Brain microvascular endothelial cell (primary cell): ENCODE measurements around the gene WDR17.

Experiments used
- DNase-seq: peaks from one replicate; pipeline ENCODE4 v3.0.0-alpha.2; 2020
- H3K27ac ChIP-seq: fragments of 250-450 bp; sonication (Bioruptor Pico); 2 replicates; pipeline ENCODE4 v1.5.1; 2020; ENCODE audit warnings: mild to moderate bottlenecking, moderate library complexity
- H3K27me3 ChIP-seq: fragments of 250-450 bp; sonication (Bioruptor Pico); replicated peaks from 2 replicates; pipeline ENCODE4 v1.5.1; 2020; ENCODE audit warnings: mild to moderate bottlenecking
- H3K36me3 ChIP-seq: fragments of 250-450 bp; sonication (Bioruptor Pico); replicated peaks from 2 replicates; pipeline ENCODE4 v1.5.1; 2020; ENCODE audit warnings: mild to moderate bottlenecking
- H3K4me3 ChIP-seq: 2 replicates; pipeline ENCODE4 v1.5.1; 2011; ENCODE audit warnings: low read depth, mild to moderate bottlenecking, control low read depth, low read length, moderate library complexity
- CTCF ChIP-seq: IDR thresholded peaks from 2 replicates; pipeline ENCODE4 v1.5.1; 2011; ENCODE audit warnings: low read depth, mild to moderate bottlenecking, moderate library complexity, low read length, control low read depth, inconsistent platforms; ENCODE audit errors: missing control alignments
- in situ Hi-C: cut with HindIII; loops from 2 replicates; pipeline ENCODE4 v1.10.0; 2017; ENCODE audit warnings: low sequenced_read_pairs, low pct_ligation_motif_present

Gene WDR17

GRCh38 chr4:176187624-176188023, 122.0 kb downstream of the WDR17 start:
- H3K27ac ChIP-seq = no peak overlapping the region
- no peak for DNase-seq

GRCh38 chr4:176188654-176189053, 123.0 kb downstream of the WDR17 start:
- Histone ChIP-seq H3K27ac (no peak overlapping the region), H3K36me3 (no peaks in the 10 kb centered on the region), H3K4me3 (no peak overlapping the region), H3K27me3 (no peaks in the 10 kb centered on the region)
- no peak for TF ChIP-seq CTCF
- in situ Hi-C loops = no loop called here
- DNase-seq = no peak

More at GRCh38 chr4:176187624-176188023, 122.0 kb downstream of the WDR17 start:
- no peak for TF ChIP-seq CTCF
- in situ Hi-C loops = no loop called here
- Histone ChIP-seq H3K4me3 (no peak overlapping the region), H3K27me3 (no peaks in the 10 kb centered on the region), H3K36me3 (no peaks in the 10 kb centered on the region)

GRCh38 chr4:176189891-176190795, 124.5 kb downstream of the WDR17 start:
- no peaks in the 10 kb centered on the region for H3K36me3 ChIP-seq
- in situ Hi-C loops = no loop called here
- H3K27me3 ChIP-seq = no peaks in the 10 kb centered on the region
- no peak overlapping the region for H3K27ac ChIP-seq
- DNase-seq = no peak
- TF ChIP-seq CTCF = no peak
- H3K4me3 ChIP-seq = no peak overlapping the region

GRCh38 chr4:176191974-176192373, 126.3 kb downstream of the WDR17 start:
- TF ChIP-seq CTCF = no peak
- H3K27me3 ChIP-seq = no peaks in the 10 kb centered on the region
- no peaks in the 10 kb centered on the region for H3K36me3 ChIP-seq
- DNase-seq = no peak
- H3K4me3 ChIP-seq = no peak overlapping the region
- no peak overlapping the region for H3K27ac ChIP-seq
- in situ Hi-C loops = no loop called here

- in situ Hi-C loops = no loop called here
- H3K27ac ChIP-seq = no peak overlapping the region
- H3K4me3 ChIP-seq = no peak overlapping the region
Observed at GRCh38 chr4:176193126-176193525, 127.5 kb downstream of the WDR17 start.

More at GRCh38 chr4:176193126-176193525, 127.5 kb downstream of the WDR17 start:
- no peaks in the 10 kb centered on the region for H3K27me3 ChIP-seq
- DNase-seq = no peak
- no peak for TF ChIP-seq CTCF
- no peaks in the 10 kb centered on the region for H3K36me3 ChIP-seq
